ENCODE measurements around the gene PAM.
"Not testable (repeated sequence)": the region's sequence is repeated elsewhere in the genome, so short reads cannot be mapped to it uniquely, and the experiment has no call there.

GRCh38 chr5:102775756-102776155, 20.7 kb downstream of the PAM start:
- not testable (repeated sequence) for TF ChIP-seq POLR2A, CTCF (IDR thresholded peaks at IDR 0.05)
